ENCODE results near the gene ARL8B.
"Not testable (repeated sequence)": the region's sequence is repeated elsewhere in the genome, so short reads cannot be mapped to it uniquely, and the experiment has no call there.

Gene ARL8B

DNA sequence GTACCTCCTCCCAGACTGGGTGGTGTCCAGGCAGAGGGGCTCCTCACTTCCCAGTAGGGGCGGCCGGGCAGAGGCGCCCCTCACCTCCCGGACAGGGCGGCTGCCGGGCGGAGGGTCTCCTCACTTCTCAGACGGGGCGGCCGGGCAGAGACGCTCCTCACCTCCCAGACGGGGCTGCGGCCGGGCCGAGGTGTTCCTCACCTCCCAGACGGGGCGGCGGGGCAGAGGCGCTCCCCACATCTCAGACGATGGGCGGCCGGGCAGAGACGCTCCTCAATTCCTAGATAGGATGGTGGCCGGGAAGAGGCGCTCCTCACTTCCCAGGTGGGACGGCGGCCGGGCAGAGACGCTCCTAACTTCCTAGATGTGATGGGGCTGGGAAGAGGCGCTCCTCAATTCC is 8.4 kb upstream of the ARL8B start:
- DNase-seq, result not testable (repeated sequence)

DNA sequence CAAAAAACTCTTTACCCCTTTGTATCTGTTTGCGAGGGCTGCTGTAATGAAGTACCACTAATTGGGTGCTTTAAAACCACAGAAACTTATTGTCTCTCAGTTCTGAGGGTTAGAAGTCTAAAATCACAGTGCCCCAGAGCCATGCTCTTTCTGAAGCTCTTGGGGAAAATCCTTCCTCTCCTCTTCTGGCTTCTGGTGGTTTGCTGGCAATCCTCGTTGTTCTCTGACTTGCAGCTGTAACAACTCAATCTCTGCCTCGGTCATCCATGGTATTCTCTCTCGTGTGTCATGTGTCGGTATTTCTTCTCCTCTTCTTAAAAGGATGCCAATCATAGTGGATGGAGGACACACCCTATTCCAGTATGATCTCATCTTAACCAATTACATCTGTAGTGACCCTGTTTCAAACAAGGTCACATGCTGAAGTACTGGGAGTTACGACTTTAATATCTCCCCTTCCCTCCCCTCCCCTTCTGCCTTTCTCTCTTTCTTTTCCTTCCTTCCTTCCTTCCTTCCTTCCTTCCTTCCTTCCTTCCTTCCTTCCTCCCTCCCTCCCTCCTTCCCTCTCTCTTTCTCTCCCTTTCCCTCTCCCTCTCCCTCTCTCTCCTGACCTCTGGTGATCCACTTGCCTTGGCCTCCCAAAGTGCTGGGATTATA is 6.5 kb upstream of the ARL8B start:
- no peak for DNase-seq

DNA sequence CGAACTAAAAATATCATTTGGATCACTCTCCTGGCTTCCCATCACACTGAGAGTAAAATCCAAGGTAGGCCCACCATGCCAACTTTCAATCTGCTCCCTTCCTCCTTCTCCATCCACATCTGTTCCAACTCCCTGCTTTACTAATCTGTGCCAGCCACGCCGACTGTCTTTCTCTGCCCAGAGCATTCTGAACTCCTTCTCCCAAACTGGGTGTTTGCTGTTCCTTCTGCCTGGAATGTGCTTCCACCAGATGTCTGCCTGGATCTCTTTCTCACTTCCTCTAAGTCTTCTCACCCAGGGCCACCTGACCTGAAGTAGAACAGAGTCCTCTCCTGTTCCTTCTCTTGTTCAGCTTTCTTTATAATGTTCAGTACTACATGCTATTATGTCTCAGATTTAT is 5.6 kb upstream of the ARL8B start:
- DNase-seq, result no peak

DNA sequence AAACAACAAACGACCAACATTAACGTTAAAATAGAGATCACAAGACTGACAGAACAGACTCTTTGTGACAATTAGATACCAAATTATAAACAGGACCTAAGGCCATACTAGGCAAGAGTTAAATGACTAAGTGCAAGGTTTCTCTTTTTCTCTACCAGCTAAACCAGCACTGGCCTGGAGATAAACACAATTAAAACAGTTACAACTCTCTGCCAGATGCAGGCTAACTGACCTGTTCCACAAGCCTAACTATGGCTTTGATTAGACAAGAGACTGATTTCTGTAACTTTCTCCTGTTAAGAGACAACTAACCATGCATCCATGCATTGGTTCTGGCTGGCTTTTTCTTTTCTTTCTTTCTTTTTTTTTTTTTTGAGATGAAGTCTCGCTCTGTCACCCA is 1.6 kb upstream of the ARL8B start:
- no peak for DNase-seq

DNA sequence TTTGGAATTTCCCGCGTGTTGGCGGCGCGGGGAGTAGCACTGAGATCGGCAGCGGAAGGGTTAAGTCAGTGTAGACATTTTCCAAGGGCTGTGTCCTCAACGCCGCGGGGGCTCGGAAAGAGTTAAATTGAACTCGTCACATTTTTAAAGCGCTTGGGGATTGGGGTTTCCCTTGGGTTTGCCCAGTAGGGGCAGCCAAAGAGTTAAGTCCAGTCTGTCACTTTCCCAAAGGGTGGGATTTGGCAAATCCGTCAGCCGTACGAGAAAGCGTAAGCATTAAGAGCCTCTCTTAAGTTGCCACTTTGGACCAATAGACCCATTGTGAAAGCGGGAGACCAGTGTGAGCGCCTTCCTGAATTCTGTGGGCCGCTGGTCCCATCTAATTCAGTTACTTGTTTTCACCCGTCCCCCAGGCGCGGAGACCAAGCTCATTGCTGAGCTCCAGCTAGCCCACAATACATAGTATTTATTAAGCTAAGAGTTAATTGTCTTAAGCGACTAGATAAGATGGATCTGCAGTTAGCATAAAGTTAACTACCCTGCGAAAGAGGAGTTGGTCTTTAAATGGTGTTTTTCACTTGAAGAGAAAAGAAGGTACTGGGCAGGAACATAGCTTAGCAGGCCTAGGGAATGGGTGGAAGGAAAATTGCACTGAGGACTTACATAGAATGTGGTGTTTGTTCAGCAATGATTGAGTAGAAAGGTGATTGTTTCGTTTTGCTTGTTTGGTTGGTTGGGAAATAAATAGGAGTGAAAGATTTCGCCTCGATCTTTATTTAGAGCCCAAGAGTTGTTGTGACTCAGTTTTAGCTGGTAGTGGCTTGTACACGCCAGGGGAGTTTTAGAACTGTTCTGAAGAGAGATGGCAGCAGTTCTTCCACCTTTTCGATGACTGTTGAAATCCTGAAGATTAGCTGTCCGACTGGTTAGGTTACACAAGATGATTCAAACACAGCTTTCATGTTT is 932 bp downstream of the ARL8B start:
- DNase-seq, result peak; percentile 53

DNA sequence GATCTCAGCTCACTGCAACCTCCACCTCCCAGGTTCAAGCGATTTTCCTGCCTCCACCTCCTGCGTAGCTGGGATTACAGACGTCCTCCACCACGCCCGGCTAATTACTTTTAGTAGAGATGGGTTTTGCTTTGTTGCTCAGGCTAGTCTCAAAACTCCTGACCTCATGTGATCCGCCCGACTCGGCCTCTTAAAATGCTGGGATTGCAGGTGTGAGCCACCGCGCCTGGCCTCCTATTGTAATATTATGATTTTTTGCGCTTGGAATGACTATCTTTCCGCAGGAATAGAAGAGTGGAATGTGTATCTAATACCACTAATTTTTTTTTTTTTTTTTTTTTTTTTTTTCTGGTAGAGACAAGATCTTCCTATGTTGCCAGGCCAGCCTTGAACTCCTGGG is 1.8 kb downstream of the ARL8B start:
- DNase-seq, result no peak

DNA sequence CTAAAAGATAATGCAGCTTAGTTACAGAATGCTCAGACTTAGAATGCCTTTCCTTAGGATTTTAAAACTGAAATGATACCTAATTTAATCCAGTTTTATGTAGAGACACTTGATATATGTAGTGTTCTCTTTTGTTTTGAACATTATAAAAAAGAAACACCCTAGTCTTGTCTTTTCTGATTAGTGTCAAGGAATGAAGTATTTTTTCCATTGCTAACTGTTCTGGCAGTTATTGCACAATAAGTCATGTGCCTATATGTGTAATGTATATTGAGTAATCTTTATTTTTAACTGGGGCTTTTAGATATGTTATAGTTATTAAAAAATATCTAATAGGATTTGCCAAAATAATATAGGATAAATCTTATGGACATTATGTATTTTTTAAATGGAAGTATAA is 4.5 kb downstream of the ARL8B start:
- no peak for DNase-seq

DNA sequence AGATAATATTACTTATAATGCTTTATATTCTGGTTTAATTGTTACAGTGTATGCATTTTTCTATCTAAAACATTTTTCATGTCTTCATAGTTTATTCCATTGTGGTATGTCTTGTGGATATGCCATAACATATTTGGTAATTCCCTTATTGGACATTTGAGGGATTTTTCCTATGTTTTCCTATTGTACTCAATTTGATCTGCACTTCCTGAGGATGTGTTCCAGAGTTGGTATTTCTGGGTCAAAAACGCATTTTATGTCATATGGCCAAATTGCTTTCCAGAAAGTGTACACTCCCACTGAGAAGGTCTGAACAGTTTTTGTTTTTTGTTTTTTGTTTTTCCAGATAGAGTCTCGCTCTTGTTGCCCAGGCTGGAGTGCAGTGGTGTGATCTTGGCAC is 6.8 kb downstream of the ARL8B start:
- no peak for DNase-seq

DNA sequence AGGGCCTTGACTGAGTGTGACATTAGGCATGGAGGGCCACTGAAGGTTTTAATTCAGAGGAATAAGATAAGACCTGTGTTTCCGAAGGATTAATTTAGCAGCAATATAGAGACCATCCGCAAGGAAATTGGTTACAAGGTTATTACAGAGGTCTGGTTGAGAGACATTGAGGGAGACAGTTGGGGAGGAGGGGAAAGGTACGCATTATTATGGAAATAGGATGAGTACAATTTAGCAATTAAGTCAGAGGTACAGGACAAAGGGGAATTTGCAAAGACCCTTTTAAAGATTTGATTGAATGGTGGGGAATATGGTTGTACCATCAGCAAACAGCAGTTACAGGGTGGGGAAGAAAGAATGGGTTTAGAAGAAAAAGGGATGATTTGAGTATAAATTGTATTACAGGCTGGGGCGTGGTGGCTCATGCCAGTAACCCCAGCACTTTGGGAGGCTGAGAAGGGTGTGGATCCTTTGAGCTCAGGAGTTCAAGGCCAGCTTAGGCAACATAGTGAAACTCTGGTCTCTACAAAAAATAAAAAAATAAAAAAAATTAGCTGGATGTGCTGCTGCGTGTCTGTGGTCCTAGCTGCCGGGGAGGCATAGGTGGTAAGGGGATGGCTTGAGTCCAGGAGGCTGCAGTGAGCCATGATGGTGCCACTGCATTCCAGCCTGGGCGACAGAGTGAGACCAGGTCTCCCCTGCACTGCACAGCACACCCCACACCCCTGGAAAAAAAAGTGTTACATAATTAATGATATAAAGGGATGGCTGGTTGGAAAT is 11.3 kb downstream of the ARL8B start:
- DNase-seq, result no peak

DNA sequence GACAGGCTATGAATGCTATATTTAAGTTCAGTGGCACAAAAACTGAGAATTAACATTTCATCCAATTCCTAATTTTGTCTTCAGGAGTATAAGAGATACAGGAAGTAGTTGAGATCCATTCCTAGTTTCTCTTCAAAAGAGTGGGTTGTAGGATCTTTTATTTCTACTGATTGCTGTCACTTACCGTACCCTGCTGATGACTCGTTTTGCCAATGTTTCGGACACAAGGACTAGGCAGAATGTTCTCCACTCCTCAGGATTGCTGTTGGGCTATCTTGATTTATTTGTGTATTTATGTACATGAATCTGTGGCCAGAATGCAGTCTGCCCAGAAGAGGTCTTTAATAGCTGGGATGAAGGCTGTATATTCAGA is 11.9 kb downstream of the ARL8B start:
- no peak for DNase-seq

DNA sequence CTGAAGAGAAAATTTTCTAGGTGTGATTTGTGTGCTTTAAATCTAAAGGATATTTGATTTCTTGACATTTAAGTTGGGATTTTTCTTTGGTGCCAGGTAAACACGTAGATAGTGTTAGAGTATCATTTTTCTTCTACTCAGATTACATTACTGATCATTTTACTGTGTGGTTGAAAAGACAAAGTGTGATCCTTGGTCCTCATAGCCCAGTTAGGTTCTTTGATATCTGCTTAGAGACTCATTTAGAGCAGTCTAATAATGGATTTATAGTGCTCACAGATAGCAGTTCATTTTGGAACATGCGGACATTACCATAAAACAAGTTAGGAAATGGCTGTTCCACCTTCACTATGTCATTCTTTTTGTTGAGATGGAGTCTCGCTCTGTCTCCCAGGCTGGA is 12.4 kb downstream of the ARL8B start:
- DNase-seq, result no peak

DNA sequence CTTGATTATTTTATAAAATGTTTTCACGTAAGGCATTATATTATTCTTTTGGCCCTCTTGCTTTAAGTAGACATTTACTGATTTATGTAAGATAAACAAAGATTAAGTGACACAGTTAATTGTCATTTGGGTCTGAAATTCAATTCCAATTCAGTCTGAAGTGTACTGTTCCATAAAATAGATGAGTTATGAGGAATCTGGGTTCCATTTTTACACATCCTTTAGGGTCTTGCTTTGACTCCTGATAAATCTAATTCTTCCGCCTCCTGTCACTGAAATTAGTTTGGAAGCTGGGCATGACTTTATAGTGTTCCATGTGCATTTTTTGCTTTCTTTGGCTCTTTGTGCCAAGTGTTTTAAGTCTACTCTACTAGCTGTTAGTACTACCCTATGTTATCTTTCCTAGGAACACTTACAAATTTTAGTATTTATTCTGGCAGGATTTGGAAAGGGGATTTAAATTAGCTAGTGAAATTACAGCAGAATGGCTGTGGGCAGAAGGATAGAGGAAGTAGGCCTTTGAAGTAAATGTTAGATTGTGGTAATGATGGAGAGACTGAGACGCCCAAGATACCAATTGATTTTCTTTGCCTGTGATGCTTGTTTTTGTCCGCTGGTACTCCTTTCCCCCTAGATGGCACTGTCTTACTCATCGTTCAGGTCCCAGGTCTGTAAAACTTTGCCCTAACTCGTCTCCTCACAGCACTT is 14.3 kb downstream of the ARL8B start:
- DNase-seq, result peak; percentile 68

DNA sequence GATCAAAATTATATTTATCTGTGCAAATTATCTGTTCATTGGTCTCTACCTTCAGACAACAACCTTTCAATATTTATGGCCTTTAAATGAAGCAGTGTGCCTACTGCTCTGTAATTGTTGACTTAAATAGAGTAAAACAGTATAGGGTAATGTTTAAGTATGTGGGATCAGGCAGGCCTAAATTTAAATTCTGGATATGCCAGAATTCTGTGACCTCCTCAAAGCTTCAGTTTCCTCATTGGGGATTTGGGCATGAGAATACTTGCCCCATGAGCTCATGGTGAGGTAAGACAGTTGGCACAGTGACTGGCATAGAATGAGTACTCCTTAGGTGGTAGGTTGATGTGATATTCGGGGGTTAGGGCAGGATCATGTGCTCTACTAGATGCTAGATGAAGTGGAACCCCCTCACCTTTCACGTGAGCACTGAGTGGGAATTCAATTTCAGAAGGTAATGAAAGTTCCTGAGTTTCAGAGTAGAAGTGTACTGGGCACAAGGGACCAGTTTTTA is 14.9 kb downstream of the ARL8B start:
- DNase-seq, result no peak

DNA sequence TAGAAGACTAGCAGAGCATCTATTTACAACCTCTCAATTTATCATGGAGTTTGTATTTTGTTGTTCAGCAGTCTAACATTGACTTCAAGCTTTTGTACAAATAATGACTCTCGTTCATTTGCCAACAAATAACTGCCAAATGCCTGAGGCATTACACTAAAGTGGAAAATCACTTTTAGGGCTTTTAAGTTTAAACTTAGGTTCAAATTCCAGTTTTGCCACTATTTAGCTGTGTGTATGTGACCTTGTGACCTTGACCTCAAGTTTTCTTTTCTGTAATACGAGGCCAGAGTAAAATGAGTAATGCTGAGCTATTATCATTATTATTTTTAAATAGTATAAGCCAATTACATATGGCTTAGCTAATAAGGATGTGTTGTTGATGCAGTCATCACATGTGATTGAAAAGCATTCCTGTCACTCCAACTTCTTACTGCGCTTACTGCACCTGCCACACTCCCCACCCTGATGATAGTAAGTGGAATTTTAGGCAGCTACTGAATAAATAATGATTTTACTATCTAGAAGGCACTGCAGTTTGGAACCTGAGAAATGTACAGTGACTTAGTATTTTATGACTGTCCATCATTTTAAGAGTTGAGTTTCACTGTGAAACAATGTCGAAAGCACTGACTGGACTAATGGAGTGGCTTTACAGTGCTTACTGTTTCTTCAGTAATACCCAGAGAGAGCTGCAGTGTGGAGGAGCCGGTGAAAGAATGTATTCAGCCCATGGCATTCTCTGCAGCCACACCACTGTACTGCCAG is 16.3 kb downstream of the ARL8B start:
- DNase-seq, result no peak

DNA sequence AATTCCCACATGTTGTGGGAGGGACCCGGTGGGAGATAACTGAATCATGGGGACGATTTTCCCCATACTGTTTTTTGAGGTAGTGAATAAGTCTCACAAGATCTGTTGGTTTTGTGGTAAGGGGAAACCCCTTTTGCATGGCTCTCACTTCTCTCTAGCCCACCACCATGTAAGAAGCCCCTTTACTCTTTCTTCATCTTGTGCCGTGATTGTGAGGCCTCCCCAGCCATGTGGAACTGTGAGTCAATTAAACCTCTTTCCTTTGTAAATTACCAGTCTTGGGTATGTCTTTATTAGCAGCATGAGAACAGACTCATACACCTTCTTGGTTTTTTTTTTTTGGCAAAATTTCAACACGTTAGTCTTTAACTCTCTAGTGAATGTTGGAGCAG is 18.1 kb downstream of the ARL8B start:
- DNase-seq, result peak; percentile 10

DNA sequence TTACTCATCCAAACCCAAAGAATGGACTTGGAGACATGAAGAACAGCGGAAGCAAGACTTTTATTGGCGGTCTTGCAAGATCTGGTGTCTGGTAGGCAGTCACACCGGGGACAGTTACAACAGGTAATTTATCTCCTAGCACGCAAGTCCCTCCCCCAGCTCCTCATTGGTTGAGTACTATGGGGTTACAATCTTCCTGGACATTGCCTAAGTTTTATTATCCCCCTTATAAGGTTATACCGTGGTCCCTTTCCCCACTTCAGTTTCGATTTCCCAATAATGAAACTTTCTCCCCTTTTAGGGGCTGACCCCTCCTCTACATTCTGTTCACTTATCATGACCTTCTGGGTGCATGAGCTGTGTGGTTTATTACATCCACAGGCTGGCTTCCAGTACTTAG is 18.7 kb downstream of the ARL8B start:
- no peak for DNase-seq

DNA sequence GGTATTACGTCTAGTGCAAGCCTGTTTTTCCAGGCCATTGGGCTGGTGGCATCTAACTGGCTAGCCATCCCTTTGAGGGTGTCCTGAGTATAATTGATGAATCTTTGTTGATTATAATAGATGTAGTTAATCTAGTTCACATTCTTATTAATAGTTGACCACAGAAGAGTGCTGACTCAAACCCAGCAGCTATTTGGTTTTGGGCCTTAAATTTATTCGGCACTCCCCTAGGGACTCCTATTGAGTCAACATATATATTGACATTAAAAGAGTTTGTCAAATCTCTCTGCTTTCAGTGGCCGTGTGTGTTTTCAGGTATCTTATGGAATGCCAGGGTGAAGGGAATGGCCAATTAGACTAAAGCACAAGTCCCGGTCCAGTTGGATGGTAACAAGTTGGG is 19.7 kb downstream of the ARL8B start:
- DNase-seq, result no peak

DNA sequence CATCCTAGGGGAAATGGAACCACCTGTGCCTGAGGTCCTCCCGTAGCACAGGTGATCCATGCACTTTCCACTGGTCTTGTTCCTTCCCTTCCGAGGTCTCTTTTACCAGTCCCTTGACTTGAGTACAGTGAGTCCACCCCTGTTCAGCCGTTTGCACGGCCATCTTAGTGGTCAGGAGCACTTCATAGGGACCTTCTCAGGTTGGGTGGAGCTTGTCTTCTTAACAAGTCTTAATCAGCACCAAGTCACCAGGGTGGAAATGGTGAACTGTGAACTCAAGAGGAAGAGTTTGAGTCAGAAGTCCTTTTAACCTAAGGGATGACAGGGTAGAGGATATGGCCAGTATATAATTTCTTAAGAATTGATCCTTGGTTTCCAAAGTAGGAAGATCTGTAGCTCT is 21.4 kb downstream of the ARL8B start:
- no peak for DNase-seq

DNA sequence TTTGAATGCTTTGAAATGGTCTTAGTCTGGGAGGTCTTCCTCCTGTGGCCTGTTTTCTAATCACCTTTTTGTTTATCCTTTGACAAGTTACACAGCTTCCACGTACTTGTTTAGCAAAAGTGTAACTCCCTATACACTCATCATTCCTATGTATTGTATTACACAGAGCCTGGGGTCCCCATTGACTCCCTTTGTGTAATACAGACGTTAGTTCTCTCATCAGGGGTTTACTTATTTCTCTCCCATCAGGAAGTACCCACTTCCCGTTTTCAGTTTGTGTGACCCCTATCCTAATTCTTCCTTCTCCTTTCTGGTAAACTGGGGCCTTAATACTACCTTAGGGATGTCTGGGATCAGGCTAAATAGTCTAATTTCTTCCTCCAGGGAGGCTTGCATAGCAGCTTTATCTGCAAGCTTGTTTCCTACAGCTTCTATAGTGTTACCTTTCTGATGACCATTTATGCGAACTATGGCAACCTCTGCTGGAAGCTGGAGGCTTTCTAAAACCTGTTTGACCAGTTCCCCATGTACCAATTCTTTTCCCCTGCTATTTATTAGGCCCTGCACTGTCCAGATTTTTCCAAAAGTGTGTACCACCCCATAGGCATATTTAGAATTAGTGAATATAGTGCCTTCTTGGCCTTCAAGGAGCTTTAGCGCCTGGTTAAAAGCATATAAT is 22.4 kb downstream of the ARL8B start:
- DNase-seq, result no peak

DNA sequence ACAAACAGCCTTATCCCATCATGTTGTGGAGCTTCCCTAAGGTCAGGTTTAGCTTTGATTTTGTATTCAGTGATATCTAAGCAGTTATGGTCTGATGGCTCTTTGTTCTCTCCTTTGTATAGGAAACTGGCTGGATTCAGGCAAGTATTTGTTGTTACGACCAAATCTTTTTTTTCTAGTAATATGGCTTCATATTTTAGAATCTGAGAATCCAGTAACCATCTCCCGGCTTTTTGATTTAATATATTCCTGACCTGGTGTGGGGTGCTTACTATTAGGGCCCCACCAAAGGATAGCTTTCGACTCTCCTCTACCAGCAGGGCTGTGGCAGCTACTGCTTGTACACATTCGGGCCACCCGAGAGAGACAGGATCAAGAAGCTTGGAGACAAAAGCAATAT is 23.0 kb downstream of the ARL8B start:
- no peak for DNase-seq

DNA sequence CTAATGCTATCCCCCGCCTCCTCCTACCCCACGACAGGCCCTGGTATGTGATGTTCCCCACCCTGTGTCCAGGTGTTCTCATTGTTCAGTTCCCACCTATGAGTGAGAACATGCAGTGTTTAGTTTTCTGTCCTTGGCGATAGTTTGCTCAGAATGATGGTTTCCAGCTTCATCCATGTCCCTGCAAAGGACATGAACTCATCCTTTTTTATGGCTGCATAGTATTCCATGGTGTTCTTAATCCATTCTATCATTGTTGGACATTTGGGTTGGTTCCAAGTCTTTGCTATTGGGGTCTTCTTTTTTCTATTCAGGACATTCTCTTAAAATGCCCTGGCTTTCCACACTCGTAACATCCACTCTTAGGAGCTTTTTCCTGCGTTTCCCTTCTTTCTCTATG is 25.1 kb downstream of the ARL8B start:
- not testable (repeated sequence) for DNase-seq
